NCI-H187 (cell line): Measurements from ENCODE around the gene REG3G.

Experiments
- DNase-seq, 2 experiments: peaks; one replicate each; lab custom pipeline; 2025; lab: John Stamatoyannopoulos, UW

The REG3G gene

DNA sequence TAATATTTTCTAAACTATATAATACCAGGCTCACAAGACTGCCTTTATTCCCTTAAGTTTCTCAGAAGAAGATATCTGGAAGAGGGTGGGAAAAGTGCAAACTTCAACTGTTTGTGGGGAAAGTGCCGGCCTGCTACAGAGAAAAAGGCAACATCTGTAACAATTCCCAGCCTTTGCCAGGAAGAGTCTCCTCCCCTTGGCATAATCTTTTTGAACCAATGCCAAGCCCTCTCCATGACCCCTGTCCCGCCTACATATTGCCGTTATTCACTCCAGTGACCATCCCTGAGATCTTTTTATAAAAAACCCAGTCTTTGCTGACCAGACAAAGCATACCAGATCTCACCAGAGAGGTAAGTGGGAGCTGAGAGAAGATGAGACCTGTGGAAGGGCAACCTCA lies at the start of gene REG3G:
TSS of gene REG3G (plus strand) at position 282 of the 400 bp plus-strand sequence. CDS start 392 bp downstream, outside the sequence.
- no peak for DNase-seq

DNA sequence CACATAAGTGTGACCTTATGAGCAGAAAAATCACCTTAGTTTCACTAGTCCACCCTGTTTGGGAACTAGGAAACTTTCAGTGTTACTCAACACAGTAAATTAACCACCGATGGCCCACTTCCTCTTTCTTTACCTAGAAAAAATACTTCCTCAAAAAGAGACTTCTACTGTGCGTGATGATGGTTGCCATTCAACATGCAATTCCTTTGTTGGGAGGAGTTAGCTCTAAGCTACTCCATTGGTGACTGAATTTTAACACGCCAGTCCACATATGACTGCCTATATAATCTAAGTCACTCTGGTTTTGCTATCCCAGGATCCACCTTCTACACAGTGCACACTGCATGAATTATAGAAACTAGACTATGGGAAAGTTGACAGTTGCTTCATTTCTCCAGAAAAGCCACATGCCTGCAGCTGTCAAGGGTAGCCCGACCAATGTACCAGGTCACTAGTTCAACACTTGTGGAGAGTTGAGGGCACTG lies 47.8 kb upstream of the REG3G start:
- DNase-seq: no peak

DNA sequence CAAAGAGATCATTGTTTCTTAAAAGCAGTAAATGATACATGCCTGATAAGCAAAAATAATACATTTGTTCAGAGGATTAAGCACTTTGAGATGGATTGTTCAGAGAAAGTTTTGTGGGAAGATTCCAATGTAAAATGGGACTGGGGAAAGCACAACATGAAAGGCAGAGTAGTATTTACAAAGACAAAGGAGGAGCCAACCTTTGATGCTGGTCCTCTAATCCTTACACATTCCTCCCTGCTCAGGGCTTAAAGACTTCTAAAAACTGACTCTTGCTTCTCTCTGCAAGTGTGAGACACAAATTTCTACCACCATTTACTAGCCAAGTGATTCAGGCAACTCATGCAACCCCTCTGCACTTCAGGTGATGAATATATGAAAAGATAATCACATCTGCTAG lies 47.2 kb upstream of the REG3G start:
- no peak for DNase-seq

DNA sequence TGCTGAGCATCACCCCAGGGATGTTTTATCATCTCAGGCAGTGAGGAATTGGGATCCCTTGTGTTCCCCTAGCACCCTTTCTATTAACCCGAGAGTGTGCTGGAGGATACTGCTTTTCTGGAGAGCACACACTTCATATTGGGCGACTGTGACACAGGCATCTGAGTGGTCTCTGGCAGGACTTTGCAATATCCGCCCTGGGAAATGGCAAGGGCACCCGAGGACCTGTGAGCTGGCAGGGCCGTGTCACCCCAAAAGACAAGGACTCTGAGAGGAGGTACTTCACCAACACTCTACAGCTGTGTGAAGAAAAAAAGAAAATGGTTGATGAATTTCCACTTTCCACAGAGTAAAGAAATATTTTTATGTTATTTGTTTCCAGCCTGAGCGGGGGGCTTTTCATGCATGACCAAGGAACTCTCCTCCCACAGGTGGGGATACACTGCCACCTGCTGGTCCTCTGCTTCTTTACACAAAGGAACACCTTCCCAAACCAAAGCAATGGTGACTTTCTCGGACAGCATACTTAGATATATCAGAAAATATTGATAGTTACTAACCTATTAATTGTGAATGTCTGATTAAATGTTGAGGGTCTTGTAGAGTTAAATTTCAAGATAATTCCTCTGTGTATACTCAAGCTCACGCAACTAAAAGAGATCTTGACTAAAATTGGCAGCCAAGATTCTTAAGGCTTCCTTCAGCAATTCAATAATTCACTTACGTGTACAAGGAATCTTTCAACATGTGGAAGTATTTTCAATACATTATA lies 45.9 kb upstream of the REG3G start:
- DNase-seq: no peak

DNA sequence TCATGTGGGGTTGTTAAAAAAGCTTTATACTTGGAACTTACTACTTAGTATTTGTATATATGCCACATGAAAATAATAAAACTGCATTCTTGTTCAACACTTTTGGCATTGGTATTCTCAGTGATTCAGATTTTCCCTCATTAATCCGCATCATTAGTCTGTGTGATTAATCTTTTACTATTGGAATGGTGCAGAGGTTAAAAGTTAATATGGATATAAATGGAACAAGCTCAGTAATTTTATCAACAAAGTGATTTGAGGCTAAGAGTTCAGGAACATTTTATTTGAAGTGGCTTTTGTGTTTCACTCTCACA lies 45.4 kb upstream of the REG3G start:
- DNase-seq: no peak

DNA sequence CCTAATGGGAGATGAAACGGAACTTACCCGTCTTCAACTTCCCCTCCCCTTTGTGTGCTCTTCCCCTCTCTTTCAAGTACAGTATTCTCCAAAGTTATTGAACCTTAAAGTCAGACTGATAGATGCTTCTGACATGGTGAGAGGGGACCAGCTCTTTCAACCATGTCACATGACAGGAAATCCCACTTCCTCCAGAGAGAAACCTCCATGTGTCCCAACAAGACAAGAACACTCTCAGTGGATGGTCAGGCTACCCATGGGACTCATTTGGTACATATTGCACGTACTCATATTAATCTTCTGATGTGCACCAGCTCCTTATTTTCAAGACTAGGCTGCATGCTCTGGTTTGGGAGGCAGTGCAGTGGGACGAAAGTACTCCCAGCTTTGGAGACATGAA lies 44.6 kb upstream of the REG3G start:
- DNase-seq: no peak

DNA sequence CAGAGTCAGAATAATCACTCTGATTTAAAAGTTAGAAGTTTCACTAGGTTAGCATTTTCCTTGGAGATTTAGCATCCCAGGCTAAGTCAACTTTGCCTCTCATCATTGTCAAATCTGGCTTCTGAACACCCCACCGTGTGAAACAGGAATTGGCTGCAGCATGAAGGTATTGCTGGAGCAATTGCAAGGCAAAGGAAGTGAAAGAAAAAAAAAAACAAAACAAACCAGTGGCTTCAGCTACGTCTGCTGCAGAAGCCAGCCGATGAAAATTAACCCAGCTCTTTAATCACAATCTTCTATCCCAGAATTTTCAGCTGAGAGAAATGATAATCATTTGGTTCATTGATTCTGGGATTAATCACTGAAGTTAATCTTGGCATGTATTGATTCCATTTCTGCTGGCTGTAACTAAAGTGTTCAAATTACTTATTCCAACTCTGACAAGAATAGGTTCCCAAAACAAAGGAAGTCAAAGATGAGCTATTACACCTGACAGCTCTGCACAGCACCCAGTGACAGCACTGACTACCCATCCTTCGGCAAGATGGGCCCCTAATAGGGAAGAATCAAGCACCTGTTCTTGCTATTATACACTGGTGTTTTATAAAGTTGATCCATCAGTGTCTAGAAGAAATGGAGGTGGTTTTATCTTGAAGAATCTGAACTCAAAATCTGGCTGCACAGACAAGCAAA lies 42.7 kb upstream of the REG3G start:
- DNase-seq: no peak

DNA sequence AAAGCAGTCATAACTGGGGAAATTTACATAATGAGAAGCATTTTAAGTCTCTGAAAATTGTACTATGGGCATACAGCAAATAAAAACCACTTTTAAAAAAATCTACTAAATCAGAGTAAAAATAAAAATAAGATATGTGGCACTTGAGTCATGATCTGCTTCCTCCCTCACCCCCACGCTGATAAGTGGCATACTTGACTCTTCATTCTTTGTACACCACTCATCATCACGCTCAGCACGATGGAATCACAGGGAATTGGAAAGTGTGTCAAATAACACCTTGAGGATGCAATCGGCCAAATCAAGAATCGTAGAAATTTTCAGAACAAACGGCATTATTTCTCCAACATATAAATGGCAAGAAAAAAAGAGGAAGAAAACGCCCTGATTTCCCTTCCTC lies 41.1 kb upstream of the REG3G start:
- no peak for DNase-seq

DNA sequence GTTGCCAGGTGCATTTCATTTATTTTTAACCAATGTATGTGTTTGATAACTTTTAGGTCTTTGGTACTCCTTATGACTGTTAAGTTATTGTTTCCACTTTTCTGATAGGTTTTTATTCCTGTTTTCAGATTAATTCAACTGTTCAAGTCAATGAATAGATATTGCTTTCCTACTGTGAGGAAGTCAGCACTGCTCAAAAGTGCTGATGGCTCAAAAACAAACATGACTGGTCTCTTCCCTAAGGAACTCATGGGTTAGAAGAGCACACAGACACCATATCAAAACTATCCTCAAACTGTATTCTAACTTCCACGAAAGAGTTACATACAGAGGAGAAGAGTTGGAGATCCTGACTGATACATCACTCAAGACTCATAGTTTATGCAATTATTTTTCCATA lies 39.9 kb upstream of the REG3G start:
- no peak for DNase-seq

DNA sequence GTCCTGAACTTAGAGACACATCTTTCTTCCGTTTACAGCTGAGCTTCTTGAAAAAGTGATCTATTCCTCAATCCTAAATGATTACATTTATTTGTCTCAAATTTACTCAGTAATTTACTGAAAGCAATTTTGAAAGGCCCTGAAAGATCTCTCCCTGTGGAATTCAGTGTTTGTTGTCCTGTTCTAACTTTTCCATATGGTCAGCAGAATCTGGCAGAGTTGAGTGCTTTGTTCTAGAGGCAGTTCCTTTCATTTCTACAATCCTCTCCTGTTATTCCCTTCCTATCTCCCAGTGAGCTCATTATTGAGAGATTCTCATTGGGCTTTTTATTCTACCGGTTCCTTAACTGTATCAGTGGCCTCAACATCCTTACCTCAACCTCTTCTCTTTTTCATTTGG lies 36.5 kb upstream of the REG3G start:
- DNase-seq: no peak

DNA sequence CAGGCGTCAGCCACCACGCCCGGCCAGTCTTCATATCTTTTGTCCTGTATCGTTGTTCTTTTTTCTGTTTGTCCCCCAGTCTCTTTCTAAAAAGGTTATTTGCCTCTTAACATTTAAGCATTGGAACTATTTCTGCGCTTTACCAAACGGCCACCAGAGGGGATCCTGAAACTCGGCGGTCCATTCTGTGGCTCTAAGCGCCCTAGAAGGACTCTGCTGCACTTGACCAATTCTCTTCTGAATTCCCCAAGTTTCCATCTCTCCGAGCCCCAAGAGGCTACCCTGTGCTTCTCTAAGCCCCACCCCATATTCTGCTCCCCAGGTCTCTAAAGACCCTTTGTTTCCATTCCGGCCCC lies 33.1 kb upstream of the REG3G start:
- DNase-seq: no peak

DNA sequence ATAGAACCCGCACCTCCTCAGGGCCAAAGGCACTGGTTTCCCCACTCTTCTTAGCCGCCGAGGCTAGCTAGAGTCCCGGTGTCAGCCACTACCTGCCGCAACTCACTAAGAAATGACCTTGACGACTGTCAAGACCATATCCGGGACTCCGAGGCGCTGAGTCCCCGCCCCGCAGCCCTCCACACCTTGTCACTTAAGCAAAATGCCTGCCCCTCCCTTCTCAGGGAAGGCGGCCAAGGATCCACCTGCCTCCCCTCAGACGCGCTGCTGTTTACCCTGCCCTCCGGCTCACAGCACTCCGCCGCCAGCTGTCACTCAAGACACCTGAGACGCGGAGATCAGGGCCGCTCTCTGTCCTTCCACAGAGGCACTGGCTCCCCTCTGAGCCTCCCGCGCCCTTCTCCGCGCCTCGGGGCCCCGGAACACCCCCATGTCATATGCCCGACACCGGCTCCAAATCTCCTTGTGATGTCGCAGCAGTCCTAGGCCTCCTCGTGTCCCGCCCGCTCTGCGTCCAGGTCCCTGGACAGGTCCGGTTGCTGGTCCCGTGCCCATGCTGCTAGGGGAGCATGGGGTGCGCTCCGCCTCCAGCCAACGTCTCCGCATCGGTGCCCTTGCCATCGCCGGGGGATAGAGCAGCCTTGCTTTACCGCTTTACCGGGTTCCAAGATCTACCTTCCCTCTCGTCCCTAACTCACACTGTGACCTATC lies 32.5 kb upstream of the REG3G start:
- DNase-seq: peak; percentile 25

DNA sequence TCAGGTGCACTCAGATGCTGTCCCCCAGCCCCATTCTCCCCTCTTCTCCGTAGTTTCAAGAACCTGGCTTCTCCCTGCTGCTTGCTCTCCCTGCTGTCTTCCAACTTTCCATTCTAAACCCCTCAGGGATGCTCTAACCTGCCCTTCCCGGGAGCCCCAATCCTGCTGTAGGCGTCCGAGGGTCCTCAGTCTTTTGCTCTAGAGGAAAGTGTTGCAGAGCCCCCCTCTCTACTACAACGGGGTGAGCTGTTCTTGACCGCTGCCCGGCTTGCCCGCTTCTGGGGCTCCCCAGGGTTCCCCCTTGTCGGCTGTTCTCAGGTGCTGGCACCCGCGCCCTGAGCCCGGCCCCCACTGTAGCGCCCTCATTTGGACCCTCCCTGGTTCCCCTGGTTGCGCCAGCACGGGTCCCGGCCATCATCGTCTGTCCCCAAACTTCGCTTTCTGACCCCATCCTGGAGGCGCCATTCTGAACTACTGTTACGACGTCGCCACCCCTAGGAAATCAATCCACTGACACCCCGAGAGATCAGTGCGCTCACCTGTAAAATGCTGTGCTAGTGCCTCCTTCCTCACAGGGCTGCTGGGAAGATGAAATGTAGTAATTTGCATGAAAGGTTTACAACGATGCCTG lies 31.9 kb upstream of the REG3G start:
- no peak for DNase-seq

DNA sequence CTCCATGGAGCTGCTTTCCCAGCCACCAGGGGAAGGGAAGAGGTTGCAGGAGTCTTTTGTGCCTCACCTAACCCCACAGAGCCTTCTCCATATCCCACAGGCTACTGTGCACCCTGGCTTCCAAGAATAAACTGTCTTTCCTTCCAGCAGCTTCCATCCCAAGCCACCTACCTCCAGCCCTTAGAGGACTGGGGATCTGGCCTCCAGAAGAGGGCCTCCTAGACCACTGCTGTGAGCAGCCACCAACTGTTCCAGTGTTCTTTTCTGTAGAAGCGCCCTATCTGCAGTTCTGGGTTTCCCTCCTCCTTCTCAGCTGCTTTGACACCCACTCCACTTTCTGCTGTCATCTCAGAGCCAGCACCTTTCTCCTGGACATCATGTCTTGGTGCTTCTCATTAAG lies 30.7 kb upstream of the REG3G start:
- no peak for DNase-seq

DNA sequence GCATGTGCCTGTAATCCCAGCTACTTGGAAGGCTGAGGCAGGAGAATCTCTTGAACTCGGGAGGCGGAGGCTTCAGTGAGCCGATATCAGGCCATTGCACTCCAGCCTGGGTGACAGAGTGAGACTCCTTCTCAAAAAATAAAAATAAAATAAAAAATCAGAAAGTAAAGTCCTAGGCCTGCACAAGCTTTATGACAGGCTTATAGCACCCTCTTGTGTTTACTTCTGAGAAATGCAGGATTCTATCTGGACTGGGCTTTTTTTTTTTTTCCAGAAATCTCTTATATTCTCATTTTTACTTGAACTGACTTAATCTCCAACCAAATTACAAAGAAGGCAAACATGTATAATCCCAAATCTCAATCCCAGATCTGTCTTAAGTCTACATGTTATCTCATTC lies 26.1 kb upstream of the REG3G start:
- DNase-seq: no peak

DNA sequence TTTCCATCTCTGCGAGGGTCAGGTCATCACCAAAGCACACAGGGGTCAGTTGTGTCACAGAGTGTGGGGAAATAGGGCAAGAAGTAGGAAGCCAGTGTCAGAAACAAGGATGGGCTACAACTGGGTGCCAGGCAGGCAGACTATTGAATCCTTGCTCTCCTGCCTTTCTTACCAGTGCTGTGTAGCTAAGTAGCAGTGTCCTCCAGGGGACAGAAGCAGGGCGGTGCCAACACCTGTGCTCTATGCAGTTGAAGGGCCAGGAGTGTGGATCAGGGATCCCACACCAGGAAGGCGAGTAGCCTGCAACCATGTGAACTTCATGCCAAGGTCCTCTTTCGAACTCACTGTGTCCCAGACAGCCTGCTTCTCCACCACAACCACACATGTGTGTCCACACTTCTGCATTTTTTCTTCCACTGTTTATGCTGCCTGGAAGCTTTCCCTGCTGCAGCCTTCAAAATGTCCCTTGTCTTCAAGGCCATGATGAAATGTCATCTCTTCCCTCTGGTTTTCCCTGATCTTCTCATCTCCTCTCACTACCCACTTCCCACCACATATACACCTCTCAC lies 25.4 kb upstream of the REG3G start:
- no peak for DNase-seq

DNA sequence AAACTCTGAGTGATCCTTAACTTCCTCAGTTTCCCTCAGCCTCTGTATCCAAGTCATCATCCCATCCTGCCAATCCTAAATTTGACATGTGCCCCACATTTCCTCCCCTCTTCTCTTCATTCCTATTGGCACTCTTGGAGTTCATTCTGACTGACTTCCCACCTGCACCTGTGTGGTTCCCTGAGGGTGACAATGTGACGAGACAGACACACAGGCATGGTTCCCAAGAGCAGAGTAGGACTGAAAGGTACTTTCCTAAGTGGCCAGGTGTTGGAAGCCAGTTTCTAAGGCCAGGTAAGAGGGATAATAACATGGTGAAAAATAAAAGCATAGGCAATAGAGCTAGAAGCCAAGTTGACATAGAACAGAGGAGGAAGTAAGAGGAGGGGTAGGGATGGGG lies 24.2 kb upstream of the REG3G start:
- DNase-seq: no peak

DNA sequence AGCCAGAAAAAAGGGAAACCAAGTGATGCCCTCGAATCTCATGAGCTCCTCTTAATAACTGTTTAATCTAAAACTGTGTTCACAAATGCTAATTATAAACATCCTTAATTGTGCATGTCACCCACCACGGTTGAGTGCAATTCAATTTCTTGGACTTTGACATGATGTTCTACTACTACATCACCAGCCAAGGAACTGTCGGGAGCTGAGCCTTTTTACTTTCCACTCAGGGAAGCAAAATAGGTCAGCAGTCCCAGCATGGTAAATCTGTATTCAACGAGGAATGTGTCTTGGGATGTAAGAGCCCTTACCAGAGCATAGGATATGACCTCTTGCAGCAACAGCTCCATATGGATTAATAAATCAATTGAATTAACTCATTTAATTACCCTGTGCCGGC lies 20.8 kb upstream of the REG3G start:
- no peak for DNase-seq

DNA sequence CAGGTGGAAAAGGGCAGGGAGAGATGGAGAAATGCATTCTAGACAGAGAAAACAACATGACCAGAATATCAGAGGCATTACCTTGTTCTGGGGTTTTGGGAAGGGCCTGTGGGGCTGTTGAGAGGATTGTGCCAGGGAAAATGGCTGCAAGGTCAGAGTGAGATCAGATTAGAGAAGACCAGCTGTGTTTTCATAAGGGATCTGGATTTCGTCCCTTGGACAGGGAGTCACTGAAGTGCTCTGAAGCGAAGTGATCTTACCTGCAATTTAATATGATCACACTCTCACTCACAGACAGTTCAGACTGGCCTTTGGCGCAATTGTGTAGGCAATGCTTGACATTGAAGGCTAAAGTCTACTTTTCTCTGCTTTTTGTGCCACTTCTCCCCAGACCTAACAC lies 20.3 kb upstream of the REG3G start:
- DNase-seq: no peak

DNA sequence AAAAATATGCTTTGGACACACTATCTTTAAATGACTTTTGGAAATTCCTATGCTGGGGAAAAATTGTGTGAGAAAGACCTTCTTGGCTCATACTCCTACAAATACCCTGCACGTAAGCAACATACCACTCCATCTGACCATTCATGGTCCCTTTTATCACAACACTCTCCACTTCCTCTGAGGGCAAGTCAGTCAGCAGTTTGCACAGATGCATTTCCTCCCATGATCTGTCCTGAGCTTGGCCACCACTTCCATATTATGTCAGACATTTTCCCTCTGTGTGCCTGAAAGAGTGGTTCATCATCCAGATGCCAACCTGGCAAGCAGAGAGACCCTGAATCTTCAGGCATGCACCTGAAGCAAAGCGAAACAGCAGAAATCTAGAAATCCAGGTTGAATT lies 16.1 kb upstream of the REG3G start:
- no peak for DNase-seq

DNA sequence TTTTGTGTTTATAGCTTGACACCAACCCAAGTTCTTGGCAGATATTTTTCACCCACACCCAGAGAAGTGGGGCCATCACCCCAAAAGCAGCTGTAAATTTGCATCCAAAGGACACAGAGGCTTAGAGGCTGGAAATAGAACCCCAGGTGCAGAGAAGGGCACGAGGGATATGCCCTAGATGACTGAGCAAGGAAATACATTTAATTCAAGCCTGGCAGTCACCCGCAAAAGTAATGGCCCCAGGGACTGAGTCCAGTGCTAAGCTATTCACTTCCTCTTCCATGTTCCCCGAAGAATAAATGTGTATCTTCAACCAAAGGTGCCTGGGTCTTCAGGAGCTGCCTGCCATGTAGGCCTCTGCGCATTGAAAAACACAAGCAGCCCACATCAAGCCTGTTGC lies 14.0 kb upstream of the REG3G start:
- DNase-seq: no peak

DNA sequence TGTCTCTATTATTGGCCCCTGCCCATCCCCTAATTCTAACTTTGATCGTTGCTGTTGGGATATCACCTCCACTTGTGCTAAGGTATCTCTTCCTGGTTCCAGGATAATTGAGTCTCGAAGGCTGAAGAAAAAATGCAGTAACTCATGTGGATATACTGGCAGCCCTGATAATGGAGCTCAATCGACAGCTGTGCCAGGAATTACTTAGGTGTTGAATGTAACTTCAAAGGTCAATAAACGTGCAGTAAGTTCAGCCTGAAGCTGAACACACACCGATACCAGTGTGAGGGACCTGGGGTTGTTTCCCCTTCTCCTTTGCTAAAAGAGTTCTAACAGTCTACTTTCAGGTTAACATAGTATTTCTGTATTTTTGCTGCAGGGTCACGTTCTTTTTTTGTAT lies 11.9 kb upstream of the REG3G start:
- no peak for DNase-seq

DNA sequence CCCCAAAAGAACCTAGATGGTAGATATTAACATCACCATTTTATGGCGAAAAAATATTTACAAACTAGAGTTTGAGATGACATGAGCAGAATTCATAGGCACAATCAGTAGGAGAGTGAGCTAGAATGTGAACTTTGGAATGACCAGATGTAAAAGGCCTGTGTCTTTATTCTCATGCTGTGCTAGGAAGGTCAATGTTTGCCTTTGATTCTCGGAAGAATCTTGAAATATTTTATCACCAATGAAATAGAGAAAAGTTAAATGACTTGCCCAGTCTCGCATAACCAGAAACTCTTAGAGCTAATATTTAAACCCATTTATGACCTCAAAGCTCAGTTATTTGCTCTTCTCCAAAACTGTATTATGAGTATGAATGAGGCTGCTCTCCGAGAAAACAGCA lies 9.2 kb upstream of the REG3G start:
- no peak for DNase-seq
